ENCODE results near the gene STIMATE. TPM values are rescaled to one million over a fixed set of nuclear protein-coding genes. Genes with fewer than 3 reads are reported as not detected.

Gene STIMATE
- total and polyA plus RNA-seq, 7 donors = 2.5 to 19.5 (median 11.5) TPM

DNA sequence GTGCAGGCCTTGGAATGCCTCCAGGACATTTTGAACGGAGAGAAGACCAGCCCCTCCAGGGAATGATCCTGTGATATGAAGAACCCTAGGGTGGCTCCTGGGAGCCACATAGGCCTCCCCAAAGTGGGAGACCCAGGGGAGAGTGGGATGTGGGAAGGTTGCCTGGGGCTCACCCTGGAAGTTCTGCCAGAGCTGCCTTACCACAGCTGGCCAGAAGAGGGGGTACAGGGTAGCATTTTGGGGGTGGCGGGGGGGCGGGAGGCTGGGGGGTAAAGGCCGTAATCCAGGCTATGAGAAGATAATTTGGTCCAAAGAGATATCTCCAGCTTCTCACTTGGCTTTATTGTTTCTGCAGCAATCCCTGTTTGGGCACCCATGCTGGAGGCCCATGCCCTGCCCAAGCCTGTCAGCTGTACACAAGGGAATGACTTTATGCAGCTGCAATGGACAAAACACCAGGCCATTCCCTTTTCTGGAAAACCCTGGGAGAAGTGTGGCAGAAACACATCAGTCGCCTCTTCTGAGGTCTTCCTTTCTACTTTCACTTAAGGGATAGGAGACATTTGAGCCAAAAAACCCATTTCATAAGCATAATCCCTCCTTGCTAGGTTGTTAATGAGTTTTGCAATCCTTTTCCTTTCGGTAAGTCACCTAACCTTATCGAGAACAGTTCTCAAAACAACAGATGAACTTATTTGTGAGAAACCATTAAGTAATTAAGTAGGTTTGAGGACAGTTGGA lies 51.5 kb downstream of the STIMATE start:
- Histone ChIP-seq H3K4me3 (no peak overlapping the region), H3K4me1 (peaks cover 0 to 50% (median 30%) of the 10 kb centered on the region in 4 donors), H3K9me3 (no peaks in the 10 kb centered on the region), H3K36me3 (peaks cover 7 to 65% (median 20%) of the 10 kb centered on the region in 4 donors), H3K27ac (peak overlapping the region; percentile 67 to 79 (median 74)), H3K27me3 (no peaks in the 10 kb centered on the region)
- DNase-seq = no peak
- TF ChIP-seq, protein P1, sequence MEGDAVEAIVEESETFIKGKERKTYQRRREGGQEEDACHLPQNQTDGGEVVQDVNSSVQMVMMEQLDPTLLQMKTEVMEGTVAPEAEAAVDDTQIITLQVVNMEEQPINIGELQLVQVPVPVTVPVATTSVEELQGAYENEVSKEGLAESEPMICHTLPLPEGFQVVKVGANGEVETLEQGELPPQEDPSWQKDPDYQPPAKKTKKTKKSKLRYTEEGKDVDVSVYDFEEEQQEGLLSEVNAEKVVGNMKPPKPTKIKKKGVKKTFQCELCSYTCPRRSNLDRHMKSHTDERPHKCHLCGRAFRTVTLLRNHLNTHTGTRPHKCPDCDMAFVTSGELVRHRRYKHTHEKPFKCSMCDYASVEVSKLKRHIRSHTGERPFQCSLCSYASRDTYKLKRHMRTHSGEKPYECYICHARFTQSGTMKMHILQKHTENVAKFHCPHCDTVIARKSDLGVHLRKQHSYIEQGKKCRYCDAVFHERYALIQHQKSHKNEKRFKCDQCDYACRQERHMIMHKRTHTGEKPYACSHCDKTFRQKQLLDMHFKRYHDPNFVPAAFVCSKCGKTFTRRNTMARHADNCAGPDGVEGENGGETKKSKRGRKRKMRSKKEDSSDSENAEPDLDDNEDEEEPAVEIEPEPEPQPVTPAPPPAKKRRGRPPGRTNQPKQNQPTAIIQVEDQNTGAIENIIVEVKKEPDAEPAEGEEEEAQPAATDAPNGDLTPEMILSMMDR (IDR thresholded peaks at IDR 0.05) = peak in 2 of 4 experiments; percentile 26 to 50
- no peak for TF ChIP-seq POLR2AphosphoS5 (IDR thresholded peaks at IDR 0.05)
- WGBS, 2 donors = 71 to 82% methylated on average over 7 of the region's 7 CpGs
- intact Hi-C loops (cut with DNase I) = loop anchor here (5.0 to 10.0 kb wide), 4 partner anchors 51 to 226 kb away; partner anchors contain the start of genes NEK4 and STIMATE

DNA sequence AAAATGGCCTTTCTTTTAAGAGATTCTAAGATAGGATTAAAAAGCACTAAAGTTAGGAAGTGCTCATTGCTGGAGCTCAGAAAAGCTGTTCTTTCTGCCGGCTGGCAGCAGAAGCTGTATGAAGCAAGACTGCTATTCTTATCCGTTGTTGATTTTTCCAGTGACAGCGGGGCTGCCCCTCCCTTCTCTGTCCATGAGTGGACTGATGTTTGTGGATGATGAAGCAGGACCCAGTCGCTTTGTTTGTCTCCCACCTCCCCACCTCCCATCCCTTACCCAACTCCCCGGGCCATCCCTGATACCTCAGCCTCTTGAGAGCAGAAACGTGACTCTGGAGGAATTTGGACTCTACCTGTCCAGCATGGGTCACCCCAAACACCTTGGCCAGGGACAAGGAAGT lies 52.2 kb downstream of the STIMATE start:
- peak in 3 of 4 donors; percentile 29 to 46 (median 31) for TF ChIP-seq POLR2AphosphoS5 (IDR thresholded peaks at IDR 0.05)
- TF ChIP-seq, protein P1 (IDR thresholded peaks at IDR 0.05) = no peak
- H3K4me1 ChIP-seq = peaks cover 0 to 50% (median 30%) of the 10 kb centered on the region in 4 donors
- H3K27ac ChIP-seq = peak overlapping the region; percentile 67 to 79 (median 74)
- peaks cover 7 to 72% (median 21%) of the 10 kb centered on the region in 4 donors for H3K36me3 ChIP-seq
- WGBS, 2 donors = 32 to 58% methylated on average over 6 of the region's 6 CpGs
- no peaks in the 10 kb centered on the region for H3K27me3 ChIP-seq
- peak; percentile 90 for DNase-seq
- no peaks in the 10 kb centered on the region for H3K9me3 ChIP-seq
- H3K4me3 ChIP-seq = no peak overlapping the region
- intact Hi-C loops (cut with DNase I) = loop anchor here (5.0 to 10.0 kb wide), 4 partner anchors 52 to 227 kb away; partner anchors contain the start of genes NEK4 and STIMATE

DNA sequence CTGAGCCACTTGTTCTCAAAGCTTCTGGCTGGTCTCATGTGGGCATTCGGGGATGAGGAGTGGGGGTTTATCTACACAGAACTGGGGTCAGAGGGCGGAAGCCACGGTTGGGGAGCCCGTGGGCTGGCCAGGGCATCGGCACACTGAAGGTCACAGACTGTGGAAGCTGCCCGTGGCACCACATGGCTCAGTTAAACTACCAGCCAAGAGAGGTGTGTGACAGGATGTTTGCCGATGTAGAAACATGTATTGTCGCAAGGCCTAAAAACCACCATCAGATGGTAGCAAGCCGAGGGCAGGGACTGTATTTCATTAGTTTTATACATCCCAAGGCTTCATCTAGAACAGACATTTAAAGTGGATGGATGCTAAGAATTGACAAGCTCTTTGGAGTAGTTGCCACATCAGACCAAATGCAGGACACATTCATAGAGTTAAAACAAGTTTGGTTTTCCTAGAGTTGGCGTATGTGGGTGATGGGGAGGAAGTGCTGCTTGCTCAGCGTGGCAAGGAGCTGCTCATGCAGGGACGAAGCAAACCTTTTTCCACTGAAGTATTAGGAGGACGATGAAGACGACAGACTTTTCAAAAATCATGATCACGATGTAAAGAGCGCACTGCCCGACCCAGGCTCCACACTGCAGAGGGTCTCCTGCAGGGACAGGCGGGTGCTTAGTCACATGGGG lies 52.9 kb downstream of the STIMATE start:
- peaks cover 7 to 74% (median 16%) of the 10 kb centered on the region in 4 donors for H3K36me3 ChIP-seq
- no peaks in the 10 kb centered on the region for H3K9me3 ChIP-seq
- no peak for DNase-seq
- TF ChIP-seq POLR2A (IDR thresholded peaks at IDR 0.05) = no peak
- TF ChIP-seq EP300 (IDR thresholded peaks at IDR 0.05) = no peak
- TF ChIP-seq POLR2AphosphoS5 (IDR thresholded peaks at IDR 0.05) = no peak
- TF ChIP-seq, protein P1 (IDR thresholded peaks at IDR 0.05) = no peak
- WGBS, 2 donors = 80 to 91% methylated on average over 18 of the region's 18 CpGs
- H3K4me3 ChIP-seq = no peak overlapping the region
- H3K27ac ChIP-seq = peak overlapping the region; percentile 67 to 79 (median 74)
- peaks cover 0 to 50% (median 30%) of the 10 kb centered on the region in 4 donors for H3K4me1 ChIP-seq
- intact Hi-C loops (cut with DNase I) = loop anchor here (10.0 kb wide), 1 partner anchor 90 kb away; no protein-coding TSS in a partner anchor
- no peaks in the 10 kb centered on the region for H3K27me3 ChIP-seq

DNA sequence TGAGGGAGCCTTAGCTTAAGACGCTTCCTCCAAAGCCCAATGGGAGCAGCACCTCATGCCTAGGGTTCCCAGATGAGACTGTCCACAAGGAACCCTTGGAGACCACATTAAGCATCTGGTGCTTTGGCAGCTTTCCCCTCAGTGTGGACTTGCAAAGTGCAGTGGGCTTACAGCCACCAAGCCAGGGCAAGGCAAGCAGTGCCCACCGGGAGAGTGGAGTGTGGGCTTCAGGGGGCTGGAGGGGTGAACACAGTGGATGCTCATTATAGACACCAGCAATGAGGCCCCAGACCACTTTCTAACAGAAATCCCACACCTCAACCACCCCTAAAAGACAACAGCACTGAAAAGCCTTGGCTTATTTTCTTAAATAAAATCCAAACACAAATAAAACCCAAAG lies 53.5 kb downstream of the STIMATE start:
- TF ChIP-seq POLR2AphosphoS5 (IDR thresholded peaks at IDR 0.05) (no peak), POLR2A (IDR thresholded peaks at IDR 0.05) (no peak), EP300 (IDR thresholded peaks at IDR 0.05) (no peak)
- TF ChIP-seq, protein P1 (IDR thresholded peaks at IDR 0.05) = no peak
- Histone ChIP-seq H3K36me3 (peaks cover 4 to 74% (median 14%) of the 10 kb centered on the region in 4 donors), H3K9me3 (no peaks in the 10 kb centered on the region), H3K4me1 (peaks cover 0 to 45% (median 30%) of the 10 kb centered on the region in 4 donors), H3K27ac (peak overlapping the region; percentile 67 to 79 (median 74)), H3K27me3 (no peaks in the 10 kb centered on the region), H3K4me3 (no peak overlapping the region)
- WGBS, 2 donors = 86 to 95% methylated on average over 2 of the region's 2 CpGs
- intact Hi-C loops (cut with DNase I) = loop anchor here (10.0 kb wide), 1 partner anchor 91 kb away; no protein-coding TSS in a partner anchor
- no peak for DNase-seq
